ENCODE data around the gene WASF3. TPM values are rescaled to one million over a fixed set of nuclear protein-coding genes. Genes with fewer than 3 reads are reported as not detected.

WASF3 gene
- polyA plus RNA-seq, 4 donors: 46.8 to 60.7 (median 58.3) TPM

- no peak for DNase-seq (ENCODE audit: low read depth in 4 of 4, low spot score in 3 of 4)
These were observed 27.7 kb downstream of the WASF3 start for GRCh38 chr13:26585136-26585535.

DNA sequence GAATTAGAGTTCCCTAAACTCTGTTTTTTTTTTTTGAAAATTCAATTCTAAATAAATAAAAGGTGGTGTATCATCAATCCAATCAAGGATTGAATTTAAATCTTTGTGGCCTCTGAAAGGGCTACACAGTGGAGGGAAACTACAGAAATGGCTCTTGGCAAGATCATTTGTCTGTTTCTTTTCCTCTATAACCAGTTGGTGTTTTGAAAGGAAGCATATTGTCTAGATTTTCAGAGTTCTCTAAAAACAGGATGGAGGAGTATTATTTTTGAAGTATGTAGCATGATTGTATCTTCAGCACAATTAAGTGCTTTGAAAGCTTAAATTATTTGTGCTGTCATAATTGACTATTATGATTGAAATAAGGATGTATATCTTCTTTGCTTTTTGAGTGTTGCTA lies 29.8 kb downstream of the WASF3 start:
- DNase-seq (ENCODE audit: low read depth in 4 of 4, low spot score in 3 of 4): no peak

DNA sequence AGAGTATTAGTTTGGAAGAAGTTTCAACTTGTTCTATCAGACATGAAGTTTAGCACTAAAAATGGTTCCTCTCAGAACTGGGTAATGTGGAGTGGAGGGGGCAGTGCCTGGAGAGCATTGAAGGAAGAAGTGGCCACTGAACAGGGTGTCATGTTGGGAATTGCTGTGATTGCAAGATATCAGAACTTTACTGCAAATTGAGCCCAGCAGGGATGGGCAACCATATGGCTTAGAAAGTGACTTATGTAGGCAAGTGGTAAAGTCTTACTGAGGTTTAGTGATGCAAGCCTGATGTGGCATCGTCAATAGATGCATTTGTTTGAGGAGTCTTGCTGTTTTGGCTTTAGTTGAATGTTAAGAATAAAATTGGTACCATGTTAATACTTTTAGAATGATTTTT lies 31.7 kb downstream of the WASF3 start:
- DNase-seq (ENCODE audit: low read depth in 4 of 4, low spot score in 3 of 4): no peak

GRCh38 chr13:26589754-26590153 lies 32.3 kb downstream of the WASF3 start:
- no peak for DNase-seq (ENCODE audit: low read depth in 4 of 4, low spot score in 3 of 4)

- no peak for DNase-seq (ENCODE audit: low read depth in 4 of 4, low spot score in 3 of 4)
These were observed 32.9 kb downstream of the WASF3 start for GRCh38 chr13:26590379-26590778.

- no peak for DNase-seq (ENCODE audit: low read depth in 4 of 4, low spot score in 3 of 4)
These were observed 33.5 kb downstream of the WASF3 start for GRCh38 chr13:26590951-26591350.

- DNase-seq (ENCODE audit: low read depth in 4 of 4, low spot score in 3 of 4): no peak
These were observed 34.2 kb downstream of the WASF3 start for GRCh38 chr13:26591672-26592071.

DNA sequence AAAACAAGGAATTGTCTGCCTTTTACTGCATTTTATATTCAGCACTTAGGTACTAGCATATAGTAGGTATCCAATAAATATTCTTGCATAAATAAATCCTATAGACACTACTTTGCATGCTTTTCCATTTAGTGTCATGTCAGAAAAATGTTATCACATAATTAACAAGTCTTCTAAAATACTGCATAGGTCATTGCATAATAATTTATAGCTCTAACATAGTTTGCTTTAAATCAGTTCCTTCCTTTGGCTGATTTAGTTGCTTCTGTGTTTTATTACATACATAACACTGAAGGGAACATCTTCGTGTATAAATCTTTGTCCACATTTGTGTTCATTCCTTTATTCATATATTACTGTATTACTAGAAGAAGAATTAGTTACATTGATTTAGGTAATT lies 36.2 kb downstream of the WASF3 start:
- DNase-seq (ENCODE audit: low read depth in 4 of 4, low spot score in 3 of 4): no peak

- peak in 1 of 4 donors; percentile 42 for DNase-seq (ENCODE audit: low read depth in 4 of 4, low spot score in 3 of 4)
These were observed 36.9 kb downstream of the WASF3 start for GRCh38 chr13:26594363-26594762.

DNA sequence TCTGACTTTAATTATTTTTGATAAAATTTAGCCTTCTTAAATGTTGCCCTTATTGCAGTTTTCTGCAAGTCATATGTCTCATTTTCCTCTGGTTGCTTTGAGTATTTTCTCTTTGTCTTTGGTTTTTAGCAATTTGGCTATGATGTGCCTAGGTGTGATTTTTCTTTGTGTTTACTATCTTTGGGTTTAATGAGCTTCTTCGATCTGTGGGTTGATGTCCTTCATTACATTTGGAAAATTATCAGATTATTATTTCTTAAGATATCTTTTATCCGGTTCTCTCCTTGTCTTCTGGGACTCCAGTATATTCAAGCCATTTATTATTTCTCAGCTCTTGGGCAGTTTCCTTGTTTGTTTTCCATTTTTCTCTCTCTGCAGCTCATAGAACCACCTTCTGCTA lies 39.0 kb downstream of the WASF3 start:
- DNase-seq (ENCODE audit: low read depth in 4 of 4, low spot score in 3 of 4): no peak

DNA sequence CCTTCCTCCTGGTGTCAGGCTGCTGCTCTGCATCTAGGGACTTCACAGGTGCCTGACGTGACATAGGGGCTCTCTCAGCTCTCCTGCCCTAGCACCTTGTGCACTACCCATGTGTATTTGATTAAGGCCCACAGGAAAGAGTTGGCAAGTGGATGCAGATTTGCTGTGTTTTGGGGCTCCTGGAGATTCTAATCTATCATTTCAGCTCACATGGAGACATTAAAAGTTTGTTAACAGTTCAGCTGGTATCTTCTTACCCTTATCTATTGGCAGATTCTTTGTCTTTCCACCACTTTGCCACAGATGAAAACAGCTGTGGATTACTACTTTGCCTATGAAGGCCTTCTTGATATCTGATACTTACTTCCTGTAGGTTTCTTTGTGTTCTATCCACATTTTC lies 41.9 kb downstream of the WASF3 start:
- no peak for DNase-seq (ENCODE audit: low read depth in 4 of 4, low spot score in 3 of 4)

- DNase-seq (ENCODE audit: low read depth in 4 of 4, low spot score in 3 of 4): no peak
These were observed 42.4 kb downstream of the WASF3 start for GRCh38 chr13:26599860-26600259.

GRCh38 chr13:26600343-26600742 lies 42.9 kb downstream of the WASF3 start:
- DNase-seq (ENCODE audit: low read depth in 4 of 4, low spot score in 3 of 4): no peak

GRCh38 chr13:26601669-26602068 lies 44.2 kb downstream of the WASF3 start:
- DNase-seq (ENCODE audit: low read depth in 4 of 4, low spot score in 3 of 4): no peak

- no peak for DNase-seq (ENCODE audit: low read depth in 4 of 4, low spot score in 3 of 4)
These were observed 45.3 kb downstream of the WASF3 start for GRCh38 chr13:26602783-26603182.

GRCh38 chr13:26604784-26605545 lies 47.5 kb downstream of the WASF3 start:
- no peak for DNase-seq (ENCODE audit: low read depth in 4 of 4, low spot score in 3 of 4)

DNA sequence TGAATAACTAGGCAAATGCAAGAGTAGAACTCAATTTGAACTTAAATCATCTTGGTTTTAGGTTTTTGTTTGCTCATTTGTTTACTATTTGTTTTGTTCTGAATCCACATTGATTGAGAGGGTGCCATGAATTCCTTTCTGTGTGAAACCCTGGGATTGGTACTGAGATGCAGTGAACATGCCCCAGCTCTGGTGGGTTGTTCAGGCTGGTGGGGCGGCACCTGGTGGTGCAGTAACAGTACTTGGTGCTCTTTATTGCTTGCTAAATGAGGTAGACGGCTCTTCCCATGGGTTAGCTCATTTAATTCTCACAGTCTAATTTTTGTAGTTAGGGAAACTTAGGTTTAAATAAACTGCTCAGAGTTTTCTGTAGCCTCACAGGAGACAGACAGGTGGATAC lies 48.4 kb downstream of the WASF3 start:
- no peak for DNase-seq (ENCODE audit: low read depth in 4 of 4, low spot score in 3 of 4)

DNA sequence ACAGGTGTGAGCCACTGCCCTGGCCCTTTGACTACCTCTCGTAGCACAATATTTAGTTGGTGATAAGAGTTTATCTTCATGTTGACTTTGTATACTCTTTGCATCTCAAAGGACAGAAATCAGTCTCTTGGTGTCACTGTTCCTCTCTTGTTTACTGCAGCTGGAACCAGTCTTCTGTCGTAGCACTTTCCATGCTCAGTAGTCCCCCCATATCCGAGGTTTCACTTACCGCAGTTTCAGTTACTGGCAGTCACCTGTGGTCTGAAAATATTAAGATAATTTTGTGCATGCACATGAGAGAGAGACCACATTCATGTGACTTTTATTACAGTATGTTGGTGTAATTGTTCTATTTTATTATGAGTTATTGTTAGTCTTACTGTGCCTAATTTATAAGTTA lies 49.1 kb downstream of the WASF3 start:
- DNase-seq (ENCODE audit: low read depth in 4 of 4, low spot score in 3 of 4): no peak

DNA sequence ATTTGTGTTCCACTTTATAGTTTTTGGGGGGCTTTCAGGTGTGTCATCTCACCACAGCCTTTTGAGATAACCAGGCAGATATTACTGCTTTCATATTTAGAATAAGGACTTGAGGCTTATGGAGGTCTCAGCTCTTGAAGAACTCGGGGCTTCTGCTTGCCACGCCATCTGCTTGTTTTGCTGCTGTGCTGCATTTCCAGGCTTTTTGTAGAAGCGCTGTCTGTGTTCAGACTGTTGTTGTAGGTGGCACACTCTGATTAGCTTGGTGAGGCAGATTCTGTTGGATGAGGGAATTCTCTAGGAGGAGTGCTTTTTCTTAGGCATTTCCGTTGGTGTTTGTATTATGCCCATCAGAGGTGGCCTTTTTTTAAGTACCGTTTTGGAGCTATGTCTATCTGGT lies 57.2 kb downstream of the WASF3 start:
- DNase-seq (ENCODE audit: low read depth in 4 of 4, low spot score in 3 of 4): no peak

DNA sequence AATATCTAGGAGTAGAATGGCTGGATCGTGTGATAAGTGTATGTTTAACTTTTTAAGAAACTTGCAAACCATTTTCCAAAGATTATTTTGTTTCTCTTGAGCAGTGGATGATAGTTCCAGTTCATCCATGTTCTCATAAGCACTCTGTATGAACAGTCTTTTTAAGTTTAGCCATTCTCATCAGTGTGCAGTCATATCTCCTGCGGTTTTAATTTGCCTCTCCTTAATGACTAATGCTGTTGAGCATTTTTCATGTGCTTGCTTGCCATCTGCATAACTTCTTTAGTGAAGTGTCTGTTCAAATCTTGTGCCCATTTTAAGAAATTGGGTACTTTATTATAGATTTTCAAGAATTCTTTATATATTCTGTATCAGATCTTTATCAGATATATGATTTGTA lies 58.6 kb downstream of the WASF3 start:
- DNase-seq (ENCODE audit: low read depth in 4 of 4, low spot score in 3 of 4): no peak

DNA sequence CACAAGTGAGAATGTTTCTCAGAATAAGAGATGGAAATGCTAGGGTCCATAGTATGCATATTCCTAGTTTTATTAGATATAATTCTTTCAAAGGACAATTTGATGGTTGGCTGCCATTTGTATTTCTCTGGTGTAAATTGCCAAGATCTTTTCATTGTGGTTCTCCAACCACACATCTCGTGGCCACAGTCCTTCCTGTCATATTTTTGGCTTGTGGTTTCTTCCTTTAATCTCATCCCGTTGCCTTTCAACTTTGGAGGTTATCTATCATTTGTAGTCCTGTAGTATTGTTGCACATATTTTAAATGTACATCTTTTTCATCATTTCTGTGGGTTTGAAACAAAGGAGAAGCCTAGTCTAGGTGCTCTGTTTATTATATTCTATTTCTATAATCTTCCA lies 61.2 kb downstream of the WASF3 start:
- no peak for DNase-seq (ENCODE audit: low read depth in 4 of 4, low spot score in 3 of 4)

DNA sequence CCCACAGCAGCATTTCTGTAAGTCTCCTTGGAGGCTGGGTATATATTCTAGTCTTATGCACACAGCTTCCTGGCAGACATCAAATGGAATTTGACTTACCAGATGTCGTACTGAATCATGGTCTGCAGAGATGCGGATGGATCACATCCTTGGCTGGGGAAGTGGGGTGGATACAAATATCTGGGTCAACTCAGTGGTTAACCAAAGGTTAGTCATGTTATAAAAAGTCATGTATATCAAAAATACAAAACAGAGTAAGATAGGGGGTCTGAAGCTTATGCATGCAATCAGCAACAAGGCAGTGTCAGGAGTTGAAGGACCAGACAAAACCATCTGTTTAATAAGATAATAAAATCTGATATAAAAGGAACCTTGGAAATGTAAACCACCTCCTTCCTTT lies 61.9 kb downstream of the WASF3 start:
- no peak for DNase-seq (ENCODE audit: low read depth in 4 of 4, low spot score in 3 of 4)

All from left renal pelvis (tissue), 4 donors.